ENCODE results near the gene STOX2. TPM values are rescaled to one million over a fixed set of nuclear protein-coding genes. Genes with fewer than 3 reads are reported as not detected.

The STOX2 gene
- total RNA-seq, 1 donor from 2014 or later: not detected

DNA sequence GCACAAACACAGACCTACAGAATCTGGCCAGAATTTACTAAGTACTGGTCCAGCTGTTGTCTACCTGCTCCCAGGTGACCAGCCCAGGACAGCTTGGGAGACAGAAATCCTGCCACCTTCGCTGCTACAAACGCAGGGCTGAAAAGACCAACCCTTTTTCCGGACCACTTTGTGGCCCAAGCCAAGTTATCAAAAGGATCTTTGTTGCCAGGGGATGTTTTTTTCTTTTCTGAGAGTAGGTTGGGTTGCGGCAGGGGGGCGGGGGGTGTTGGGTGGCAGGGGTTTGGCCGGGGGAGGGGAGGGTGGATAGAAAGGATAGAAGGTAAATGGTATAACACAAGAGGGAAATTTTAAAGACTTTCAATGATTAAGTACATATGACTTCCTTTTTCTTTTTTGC lies 63.4 kb downstream of the STOX2 start:
- CTCF ChIA-PET: no interaction called here
- Mint-ChIP-seq H3K36me3 (ENCODE audit: low read depth) (no peaks in the 10 kb centered on the region), H3K4me1 (no peaks in the 10 kb centered on the region), H3K27me3 (peaks cover 13% of the 10 kb centered on the region), H3K27ac (no peak overlapping the region), H3K4me3 (no peak overlapping the region), H3K9me3 (peaks cover 4% of the 10 kb centered on the region)
- TF ChIP-seq, protein P1, sequence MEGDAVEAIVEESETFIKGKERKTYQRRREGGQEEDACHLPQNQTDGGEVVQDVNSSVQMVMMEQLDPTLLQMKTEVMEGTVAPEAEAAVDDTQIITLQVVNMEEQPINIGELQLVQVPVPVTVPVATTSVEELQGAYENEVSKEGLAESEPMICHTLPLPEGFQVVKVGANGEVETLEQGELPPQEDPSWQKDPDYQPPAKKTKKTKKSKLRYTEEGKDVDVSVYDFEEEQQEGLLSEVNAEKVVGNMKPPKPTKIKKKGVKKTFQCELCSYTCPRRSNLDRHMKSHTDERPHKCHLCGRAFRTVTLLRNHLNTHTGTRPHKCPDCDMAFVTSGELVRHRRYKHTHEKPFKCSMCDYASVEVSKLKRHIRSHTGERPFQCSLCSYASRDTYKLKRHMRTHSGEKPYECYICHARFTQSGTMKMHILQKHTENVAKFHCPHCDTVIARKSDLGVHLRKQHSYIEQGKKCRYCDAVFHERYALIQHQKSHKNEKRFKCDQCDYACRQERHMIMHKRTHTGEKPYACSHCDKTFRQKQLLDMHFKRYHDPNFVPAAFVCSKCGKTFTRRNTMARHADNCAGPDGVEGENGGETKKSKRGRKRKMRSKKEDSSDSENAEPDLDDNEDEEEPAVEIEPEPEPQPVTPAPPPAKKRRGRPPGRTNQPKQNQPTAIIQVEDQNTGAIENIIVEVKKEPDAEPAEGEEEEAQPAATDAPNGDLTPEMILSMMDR (IDR thresholded peaks at IDR 0.05): no peak
- ATAC-seq (ENCODE audit: low read depth) (no peak), DNase-seq (no peak)
- intact Hi-C loops (cut with micrococcal nuclease): no loop called here
- POLR2A ChIA-PET: no interaction called here

- DNase-seq (no peak), ATAC-seq (ENCODE audit: low read depth) (no peak)
- Mint-ChIP-seq H3K27ac (no peak overlapping the region), H3K4me3 (no peak overlapping the region), H3K27me3 (peaks cover 13% of the 10 kb centered on the region), H3K36me3 (ENCODE audit: low read depth) (no peaks in the 10 kb centered on the region), H3K4me1 (no peaks in the 10 kb centered on the region), H3K9me3 (peaks cover 6% of the 10 kb centered on the region)
- ChIA-PET POLR2A (no interaction called here), CTCF (no interaction called here)
- intact Hi-C loops (cut with micrococcal nuclease): no loop called here
- TF ChIP-seq, protein P1 (IDR thresholded peaks at IDR 0.05): no peak
These were observed 63.8 kb downstream of the STOX2 start for GRCh38 chr4:183968931-183969330.

GRCh38 chr4:183969596-183969995 lies 64.5 kb downstream of the STOX2 start:
- DNase-seq (no peak), ATAC-seq (ENCODE audit: low read depth) (no peak)
- Mint-ChIP-seq H3K27me3 (peaks cover 13% of the 10 kb centered on the region), H3K9me3 (peaks cover 13% of the 10 kb centered on the region), H3K27ac (no peak overlapping the region), H3K4me1 (no peaks in the 10 kb centered on the region), H3K4me3 (no peak overlapping the region), H3K36me3 (ENCODE audit: low read depth) (no peaks in the 10 kb centered on the region)
- ChIA-PET POLR2A (no interaction called here), CTCF (no interaction called here)
- TF ChIP-seq, protein P1 (IDR thresholded peaks at IDR 0.05): no peak
- intact Hi-C loops (cut with micrococcal nuclease): no loop called here

GRCh38 chr4:183971929-183972490 lies 66.9 kb downstream of the STOX2 start:
- Mint-ChIP-seq H3K4me1 (no peaks in the 10 kb centered on the region), H3K4me3 (no peak overlapping the region), H3K27me3 (peaks cover 5% of the 10 kb centered on the region), H3K9me3 (peaks cover 17% of the 10 kb centered on the region), H3K27ac (no peak overlapping the region), H3K36me3 (ENCODE audit: low read depth) (no peaks in the 10 kb centered on the region)
- DNase-seq: no peak
- intact Hi-C loops (cut with micrococcal nuclease): no loop called here
- TF ChIP-seq, protein P1 (IDR thresholded peaks at IDR 0.05): no peak
- CTCF ChIA-PET: no interaction called here
- POLR2A ChIA-PET: no interaction called here
- no peak for ATAC-seq (ENCODE audit: low read depth)

DNA sequence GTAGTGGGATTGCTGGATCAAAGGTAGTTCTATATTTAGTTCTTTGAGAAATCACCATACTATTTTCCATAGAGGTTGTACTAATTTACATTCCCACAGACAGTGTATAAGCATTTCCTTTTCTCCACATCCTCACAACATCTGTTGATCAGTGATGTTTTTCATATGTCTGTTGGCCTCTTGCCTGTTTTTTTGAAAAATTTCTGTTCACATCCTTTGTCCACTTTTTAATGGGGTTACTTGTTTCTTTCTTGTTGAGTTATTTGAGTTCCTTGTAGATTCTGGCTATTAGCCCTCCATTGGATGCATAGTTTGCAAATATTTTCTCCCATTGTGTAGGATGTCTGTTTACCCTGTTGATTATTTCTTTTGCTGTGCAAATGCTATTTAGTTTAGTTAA lies 72.6 kb downstream of the STOX2 start:
- DNase-seq (no peak), ATAC-seq (ENCODE audit: low read depth) (no peak)
- TF ChIP-seq, protein P1 (IDR thresholded peaks at IDR 0.05): no peak
- H3K36me3 Mint-ChIP-seq (ENCODE audit: low read depth): no peaks in the 10 kb centered on the region
- H3K4me3 Mint-ChIP-seq: no peak overlapping the region
- H3K27me3 Mint-ChIP-seq: peaks cover 2% of the 10 kb centered on the region
- POLR2A ChIA-PET: no interaction called here
- no peak overlapping the region for H3K27ac Mint-ChIP-seq
- intact Hi-C loops (cut with micrococcal nuclease): no loop called here
- H3K4me1 Mint-ChIP-seq: no peaks in the 10 kb centered on the region
- H3K9me3 Mint-ChIP-seq: peaks cover 17% of the 10 kb centered on the region
- CTCF ChIA-PET: no interaction called here
